ENCODE measurements around the gene UGT1A6. TPM values are rescaled to one million over a fixed set of nuclear protein-coding genes. Genes with fewer than 3 reads are reported as not detected.

Gene UGT1A6
- total and polyA plus RNA-seq, 2 donors (not counting 1 experiment from before 2014, with no cell fraction given) = not detected

DNA sequence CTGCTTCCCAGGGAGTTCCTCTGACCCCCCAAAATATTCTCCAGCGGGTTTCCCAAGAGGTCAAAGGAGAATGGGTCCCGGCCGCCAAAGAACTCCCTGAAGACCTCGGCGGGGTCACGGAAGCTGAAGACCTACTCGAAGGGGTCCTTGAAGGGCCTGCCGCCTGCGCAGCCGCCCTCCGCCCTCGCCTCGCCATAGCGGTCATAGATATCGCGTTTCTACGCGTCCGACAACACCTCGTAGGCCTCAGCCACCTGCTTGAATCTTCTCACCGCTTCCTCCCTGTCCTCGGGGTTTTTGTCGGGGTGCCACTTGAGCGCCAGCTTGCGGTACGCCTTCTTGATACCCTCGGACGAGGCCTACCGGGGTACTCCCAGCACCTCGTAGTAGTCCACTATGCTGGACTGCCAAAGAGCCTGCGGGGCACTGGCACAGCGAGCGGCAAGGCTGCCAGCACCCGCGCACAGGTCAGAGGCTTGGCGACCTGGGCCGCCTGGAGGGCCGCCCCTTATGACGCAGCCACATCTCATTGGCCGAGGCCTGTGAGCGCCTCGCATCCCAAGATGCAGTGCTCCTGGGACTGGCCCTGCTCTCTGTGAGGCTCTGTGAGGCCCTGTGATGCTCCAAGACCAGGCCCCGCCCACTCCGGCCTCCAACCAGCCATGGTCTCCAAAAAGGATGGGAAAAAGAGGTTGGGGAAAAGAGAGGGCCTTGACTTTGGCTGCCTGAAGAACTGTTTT is 62.4 kb downstream of the UGT1A6 start:
- no peaks in the 10 kb centered on the region for H3K79me2 ChIP-seq (ENCODE audit: control insufficient read depth, insufficient read depth, low read length)
- H3K27ac ChIP-seq (ENCODE audit: insufficient read depth, low read length) = no peak overlapping the region
- no peaks in the 10 kb centered on the region for H3K36me3 ChIP-seq (ENCODE audit: control insufficient read depth, insufficient read depth, low read length)
- no peaks in the 10 kb centered on the region for H4K20me1 ChIP-seq (ENCODE audit: control insufficient read depth, extremely low read depth, insufficient read depth, low read length)
- no peak overlapping the region for H3K4me2 ChIP-seq (ENCODE audit: extremely low read depth, insufficient read depth, low read length)
- H3K9me3 ChIP-seq (ENCODE audit: control insufficient read depth, insufficient read depth, low read depth, low read length) = no peaks in the 10 kb centered on the region
- H3K9ac ChIP-seq (ENCODE audit: insufficient read depth, low read length) = no peak overlapping the region
- no peak overlapping the region for H2AFZ ChIP-seq (ENCODE audit: low read length)
- H3K4me1 ChIP-seq (ENCODE audit: control insufficient read depth, extremely low read depth, insufficient read depth, low read length) = no peaks in the 10 kb centered on the region
- no peak for DNase-seq (ENCODE audit: low read depth in 2 of 2)
- no peak overlapping the region for H3K4me3 ChIP-seq (replicated peaks in 1 of 4; ENCODE audit: control extremely low read depth in 1 of 4, insufficient read depth in 1 of 4, low read depth in 3 of 4, low read length in 4 of 4)
- no peaks in the 10 kb centered on the region for H3K27me3 ChIP-seq (ENCODE audit: control insufficient read depth, insufficient read depth, low read length)
- no peak for TF ChIP-seq EZH2 (IDR thresholded peaks at IDR 0.05; ENCODE audit: low read length, missing control alignments)
- TF ChIP-seq, protein P1, sequence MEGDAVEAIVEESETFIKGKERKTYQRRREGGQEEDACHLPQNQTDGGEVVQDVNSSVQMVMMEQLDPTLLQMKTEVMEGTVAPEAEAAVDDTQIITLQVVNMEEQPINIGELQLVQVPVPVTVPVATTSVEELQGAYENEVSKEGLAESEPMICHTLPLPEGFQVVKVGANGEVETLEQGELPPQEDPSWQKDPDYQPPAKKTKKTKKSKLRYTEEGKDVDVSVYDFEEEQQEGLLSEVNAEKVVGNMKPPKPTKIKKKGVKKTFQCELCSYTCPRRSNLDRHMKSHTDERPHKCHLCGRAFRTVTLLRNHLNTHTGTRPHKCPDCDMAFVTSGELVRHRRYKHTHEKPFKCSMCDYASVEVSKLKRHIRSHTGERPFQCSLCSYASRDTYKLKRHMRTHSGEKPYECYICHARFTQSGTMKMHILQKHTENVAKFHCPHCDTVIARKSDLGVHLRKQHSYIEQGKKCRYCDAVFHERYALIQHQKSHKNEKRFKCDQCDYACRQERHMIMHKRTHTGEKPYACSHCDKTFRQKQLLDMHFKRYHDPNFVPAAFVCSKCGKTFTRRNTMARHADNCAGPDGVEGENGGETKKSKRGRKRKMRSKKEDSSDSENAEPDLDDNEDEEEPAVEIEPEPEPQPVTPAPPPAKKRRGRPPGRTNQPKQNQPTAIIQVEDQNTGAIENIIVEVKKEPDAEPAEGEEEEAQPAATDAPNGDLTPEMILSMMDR (conservative IDR thresholded peaks at IDR 0.05 in 1 of 2, IDR thresholded peaks at IDR 0.05 in 1 of 2; ENCODE audit: low read depth in 1 of 2, low read length in 2 of 2) = no peak

DNA sequence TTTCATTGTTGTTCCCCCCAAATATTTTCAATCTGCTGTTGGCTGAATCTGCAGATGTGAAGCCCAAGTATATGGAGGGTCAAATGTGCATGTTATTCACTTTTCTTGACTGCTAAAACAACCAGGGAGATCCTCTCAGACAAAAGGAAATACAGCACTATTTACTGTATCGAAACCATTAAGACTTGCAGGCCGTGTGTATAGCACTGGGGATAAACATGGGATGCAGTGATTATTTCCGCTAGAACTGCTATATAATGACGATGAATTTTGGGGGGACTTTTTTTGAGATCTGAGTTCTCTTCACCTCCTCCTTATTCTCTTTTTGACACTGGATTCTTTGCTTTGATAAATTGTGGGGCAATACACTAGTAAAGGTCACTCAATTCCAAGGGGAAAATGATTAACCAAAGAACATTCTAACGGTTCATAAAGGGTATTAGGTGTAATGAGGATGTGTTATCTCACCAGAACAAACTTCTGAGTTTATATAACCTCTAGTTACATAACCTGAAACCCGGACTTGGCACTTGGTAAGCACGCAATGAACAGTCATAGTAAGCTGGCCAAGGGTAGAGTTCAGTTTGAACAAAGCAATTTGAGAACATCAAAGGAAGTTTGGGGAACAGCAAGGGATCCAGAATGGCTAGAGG is 63.9 kb downstream of the UGT1A6 start:
- no peak for DNase-seq (ENCODE audit: low read depth in 2 of 2)
- TF ChIP-seq, protein P1 (conservative IDR thresholded peaks at IDR 0.05 in 1 of 2, IDR thresholded peaks at IDR 0.05 in 1 of 2; ENCODE audit: low read depth in 1 of 2, low read length in 2 of 2) = no peak
- no peak for TF ChIP-seq EZH2 (IDR thresholded peaks at IDR 0.05; ENCODE audit: low read length, missing control alignments)

DNA sequence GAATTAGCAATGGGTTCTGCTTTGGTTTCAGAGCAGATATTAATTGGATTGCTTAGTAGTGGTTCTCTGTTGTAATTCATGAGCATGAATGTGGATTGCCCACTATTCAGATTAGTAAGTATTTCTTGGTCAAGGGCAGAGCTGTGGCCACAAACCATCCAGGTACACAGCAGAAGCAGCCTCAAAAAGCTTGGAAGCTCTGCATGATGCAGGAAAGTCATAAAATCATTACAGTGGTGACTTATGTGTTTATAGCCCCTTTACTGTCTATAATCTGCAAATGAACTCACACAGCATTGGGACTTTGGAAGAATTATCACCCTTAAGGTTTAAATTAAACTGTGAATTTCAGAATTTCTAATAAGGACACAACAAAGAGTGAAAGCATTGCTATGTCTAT is 65.5 kb downstream of the UGT1A6 start:
- H4K20me1 ChIP-seq (ENCODE audit: control insufficient read depth, extremely low read depth, insufficient read depth, low read length) = no peaks in the 10 kb centered on the region
- no peak for DNase-seq (ENCODE audit: low read depth in 2 of 2)
- H3K79me2 ChIP-seq (ENCODE audit: control insufficient read depth, insufficient read depth, low read length) = no peaks in the 10 kb centered on the region
- no peaks in the 10 kb centered on the region for H3K9me3 ChIP-seq (ENCODE audit: control insufficient read depth, insufficient read depth, low read depth, low read length)
- TF ChIP-seq EZH2 (IDR thresholded peaks at IDR 0.05; ENCODE audit: low read length, missing control alignments) = no peak
- TF ChIP-seq, protein P1 (conservative IDR thresholded peaks at IDR 0.05 in 1 of 2, IDR thresholded peaks at IDR 0.05 in 1 of 2; ENCODE audit: low read depth in 1 of 2, low read length in 2 of 2) = no peak
- H3K9ac ChIP-seq (ENCODE audit: insufficient read depth, low read length) = no peak overlapping the region
- no peaks in the 10 kb centered on the region for H3K36me3 ChIP-seq (ENCODE audit: control insufficient read depth, insufficient read depth, low read length)
- H3K27ac ChIP-seq (ENCODE audit: insufficient read depth, low read length) = no peak overlapping the region
- H3K27me3 ChIP-seq (ENCODE audit: control insufficient read depth, insufficient read depth, low read length) = no peaks in the 10 kb centered on the region
- no peak overlapping the region for H3K4me2 ChIP-seq (ENCODE audit: extremely low read depth, insufficient read depth, low read length)
- H3K4me3 ChIP-seq (replicated peaks in 1 of 4; ENCODE audit: control extremely low read depth in 1 of 4, insufficient read depth in 1 of 4, low read depth in 3 of 4, low read length in 4 of 4) = no peak overlapping the region
- no peaks in the 10 kb centered on the region for H3K4me1 ChIP-seq (ENCODE audit: control insufficient read depth, extremely low read depth, insufficient read depth, low read length)
- H2AFZ ChIP-seq (ENCODE audit: low read length) = no peak overlapping the region

More for the DNA sequence above, 63.9 kb downstream of the UGT1A6 start:
- H3K27me3 ChIP-seq (ENCODE audit: control insufficient read depth, insufficient read depth, low read length) = no peaks in the 10 kb centered on the region
- H3K27ac ChIP-seq (ENCODE audit: insufficient read depth, low read length) = no peak overlapping the region
- no peak overlapping the region for H3K4me2 ChIP-seq (ENCODE audit: extremely low read depth, insufficient read depth, low read length)
- no peaks in the 10 kb centered on the region for H3K9me3 ChIP-seq (ENCODE audit: control insufficient read depth, insufficient read depth, low read depth, low read length)
- H2AFZ ChIP-seq (ENCODE audit: low read length) = no peak overlapping the region
- H3K4me3 ChIP-seq (replicated peaks in 1 of 4; ENCODE audit: control extremely low read depth in 1 of 4, insufficient read depth in 1 of 4, low read depth in 3 of 4, low read length in 4 of 4) = no peak overlapping the region
- no peaks in the 10 kb centered on the region for H3K36me3 ChIP-seq (ENCODE audit: control insufficient read depth, insufficient read depth, low read length)
- no peak overlapping the region for H3K9ac ChIP-seq (ENCODE audit: insufficient read depth, low read length)
- H4K20me1 ChIP-seq (ENCODE audit: control insufficient read depth, extremely low read depth, insufficient read depth, low read length) = no peaks in the 10 kb centered on the region
- no peaks in the 10 kb centered on the region for H3K4me1 ChIP-seq (ENCODE audit: control insufficient read depth, extremely low read depth, insufficient read depth, low read length)
- H3K79me2 ChIP-seq (ENCODE audit: control insufficient read depth, insufficient read depth, low read length) = no peaks in the 10 kb centered on the region

All from fibroblast of lung (primary cell).